H9 (cell line): ENCODE results near the gene ACYP1. TPM values are rescaled to one million over a fixed set of nuclear protein-coding genes. Genes with fewer than 3 reads are reported as not detected.

Experiments
- DNase-seq: peaks from one replicate; pipeline ENCODE4 v3.0.0-alpha.2; 2017
- H2AFZ ChIP-seq: one replicate; pipeline ENCODE4 v1.6.1; 2013; ENCODE audit warnings: mild to moderate bottlenecking, low read length, control low read depth, moderate library complexity
- H2AK5ac ChIP-seq: 2 replicates; pipeline ENCODE4 v1.6.1; 2013; ENCODE audit warnings: low read length, control low read depth, mixed read lengths; ENCODE audit not compliant: insufficient read length
- H2BK120ac ChIP-seq: one replicate; pipeline ENCODE4 v1.6.1; 2013; ENCODE audit warnings: low read depth, mild to moderate bottlenecking, low read length, control low read depth, inconsistent platforms; ENCODE audit not compliant: poor library complexity, severe bottlenecking
- H2BK12ac ChIP-seq: 2 replicates; pipeline ENCODE4 v1.6.1; 2013; ENCODE audit warnings: low read length, control low read depth, mixed read lengths, low read depth; ENCODE audit not compliant: insufficient read length
- H2BK15ac ChIP-seq: 2 replicates; pipeline ENCODE4 v1.6.1; 2013; ENCODE audit warnings: low read depth, low read length, control low read depth
- H2BK20ac ChIP-seq: one replicate; pipeline ENCODE4 v1.6.1; 2013; ENCODE audit warnings: low read depth, mild to moderate bottlenecking, low read length, control low read depth, inconsistent platforms; ENCODE audit not compliant: poor library complexity, severe bottlenecking
- H2BK5ac ChIP-seq: 2 replicates; pipeline ENCODE4 v1.6.1; 2013; ENCODE audit warnings: low read length, control low read depth, mixed read lengths; ENCODE audit not compliant: insufficient read length
- H3K14ac ChIP-seq: 2 replicates; pipeline ENCODE4 v1.6.1; 2013; ENCODE audit warnings: low read length, control low read depth; ENCODE audit not compliant: insufficient read depth
- H3K18ac ChIP-seq: 2 replicates; pipeline ENCODE4 v1.6.1; 2013; ENCODE audit warnings: low read depth, mild to moderate bottlenecking, mixed read lengths, low read length, control low read depth; ENCODE audit not compliant: insufficient read length
- H3K23ac ChIP-seq: 2 replicates; pipeline ENCODE4 v1.6.1; 2013; ENCODE audit warnings: low read length, control low read depth, mixed read lengths, low read depth; ENCODE audit not compliant: insufficient read length
- H3K23me2 ChIP-seq: 2 replicates; pipeline ENCODE4 v1.6.1; 2013; ENCODE audit warnings: low read depth, mild to moderate bottlenecking, mixed read lengths, low read length, control low read depth; ENCODE audit not compliant: insufficient read length, poor library complexity, severe bottlenecking
- H3K27ac ChIP-seq: 2 replicates; pipeline ENCODE4 v1.5.1; 2013; ENCODE audit warnings: low read length, control low read depth, mixed read lengths, low read depth; ENCODE audit not compliant: insufficient read length
- H3K27me3 ChIP-seq: 2 replicates; pipeline ENCODE4 v1.6.1; 2013; ENCODE audit warnings: low read length, control low read depth, inconsistent platforms; ENCODE audit not compliant: insufficient read depth
- H3K4ac ChIP-seq: 2 replicates; pipeline ENCODE4 v1.6.1; 2013; ENCODE audit warnings: low read depth, mild to moderate bottlenecking, control low read depth, inconsistent platforms, low read length, moderate library complexity
- H3K4me1 ChIP-seq: 2 replicates; pipeline ENCODE4 v1.6.1; 2013; ENCODE audit warnings: low read length, control low read depth, inconsistent platforms; ENCODE audit not compliant: insufficient read depth
- H3K4me2 ChIP-seq: 2 replicates; pipeline ENCODE4 v1.6.1; 2013; ENCODE audit warnings: low read length, control low read depth, mixed read lengths; ENCODE audit not compliant: insufficient read length, insufficient read depth
- H3K56ac ChIP-seq: 2 replicates; pipeline ENCODE4 v1.6.1; 2013; ENCODE audit warnings: low read depth, mild to moderate bottlenecking, mixed read lengths, low read length, control low read depth; ENCODE audit not compliant: insufficient read length
- H3K79me1 ChIP-seq: 2 replicates; pipeline ENCODE4 v1.6.1; 2013; ENCODE audit warnings: low read depth, mild to moderate bottlenecking, moderate library complexity, low read length, control low read depth, inconsistent platforms; ENCODE audit not compliant: insufficient read depth, poor library complexity, severe bottlenecking
- H3K79me2 ChIP-seq: 2 replicates; pipeline ENCODE4 v1.6.1; 2013; ENCODE audit warnings: low read length, control low read depth, inconsistent platforms; ENCODE audit not compliant: insufficient read depth
- H3K9ac ChIP-seq: 2 replicates; pipeline ENCODE4 v1.6.1; 2013; ENCODE audit warnings: low read length, control low read depth, mixed read lengths; ENCODE audit not compliant: insufficient read length; ENCODE audit errors: extremely low read depth
- H3K9me3 ChIP-seq: one replicate; pipeline ENCODE4 v1.6.1; 2013; ENCODE audit warnings: low read depth, low read length, inconsistent platforms; ENCODE audit not compliant: control insufficient read depth
- H3T11ph ChIP-seq: one replicate; pipeline ENCODE4 v1.6.1; 2013; ENCODE audit warnings: mild to moderate bottlenecking, low read length, control low read depth, inconsistent platforms
- H4K20me1 ChIP-seq: one replicate; pipeline ENCODE4 v1.6.1; 2013; ENCODE audit not compliant: control insufficient read depth, insufficient read length, insufficient read depth
- H4K5ac ChIP-seq: 2 replicates; pipeline ENCODE4 v1.6.1; 2013; ENCODE audit warnings: low read depth, mild to moderate bottlenecking, mixed read lengths, low read length, control low read depth; ENCODE audit not compliant: insufficient read length
- H4K8ac ChIP-seq: replicated peaks from 2 replicates; pipeline ENCODE4 v1.6.1; 2013; ENCODE audit warnings: low read length, control low read depth, mixed read lengths, low read depth; ENCODE audit not compliant: insufficient read length
- H4K91ac ChIP-seq: 2 replicates; pipeline ENCODE4 v1.6.1; 2013; ENCODE audit warnings: low read depth, mild to moderate bottlenecking, moderate library complexity, mixed read lengths, low read length, control low read depth; ENCODE audit not compliant: insufficient read length
- H3K27ac Mint-ChIP-seq, 3 experiments: 2 replicates in 2 of 3; 3 replicates in 1 of 3; pipeline ENCODE4 v1.8.0; 2020 to 2021; ENCODE audit warnings: mixed read lengths in 3 of 3, mild to moderate bottlenecking in 1 of 3, moderate library complexity in 1 of 3
- H3K27me3 Mint-ChIP-seq: 2 replicates; pipeline ENCODE4 v1.8.0; 2021; ENCODE audit warnings: low read depth, mild to moderate bottlenecking, moderate library complexity, mixed read lengths
- H3K36me3 Mint-ChIP-seq, 3 experiments: 2 replicates in 2 of 3; 3 replicates in 1 of 3; pipeline ENCODE4 v1.8.0; 2020 to 2021; ENCODE audit warnings: low read depth in 3 of 3, mixed read lengths in 3 of 3; ENCODE audit not compliant: insufficient read depth in 1 of 3
- H3K4me1 Mint-ChIP-seq, 2 experiments: 2 replicates each; pipeline ENCODE4 v1.8.0; 2020; ENCODE audit warnings: mixed read lengths in 2 of 2
- H3K4me3 Mint-ChIP-seq, 2 experiments: 2 replicates in 1 of 2; 3 replicates in 1 of 2; pipeline ENCODE4 v1.8.0; 2020 to 2021; ENCODE audit warnings: mild to moderate bottlenecking in 2 of 2, mixed read lengths in 2 of 2, moderate library complexity in 1 of 2
- H3K9me3 Mint-ChIP-seq, 2 experiments: 2 replicates in 1 of 2; 3 replicates in 1 of 2; pipeline ENCODE4 v1.8.0; 2020; ENCODE audit warnings: mild to moderate bottlenecking in 2 of 2, mixed read lengths in 2 of 2, moderate library complexity in 1 of 2
- WGBS: extraction: QIAGEN DNeasy Blood & Tissue Kit; methylation state at CpG from one replicate; pipeline ENCODE4 v1.1.7; 2013; ENCODE audit warnings: missing lambda C conversion rate, low lambda C conversion rate, mixed read lengths; ENCODE audit not compliant: insufficient read length; ENCODE audit errors: extremely low coverage; 5-methylcytosine and 5-hydroxymethylcytosine counted together
- total RNA-seq: library from RNA; stranded (reverse); gene quantifications from 2 replicates; pipeline ENCODE4 v1.2.1, GENCODE V29; 2021
- TF ChIP-seq, protein P1 (sequence below): fragments of 200-600 bp; sonication (generic); conservative IDR thresholded peaks from 3 replicates; pipeline ENCODE4 v1.8.0; 2021; ENCODE audit warnings: antibody characterized with exemption, mild to moderate bottlenecking

The ACYP1 gene
- total RNA-seq, 1 experiment from 2014 or later, result 18.9 TPM

DNA sequence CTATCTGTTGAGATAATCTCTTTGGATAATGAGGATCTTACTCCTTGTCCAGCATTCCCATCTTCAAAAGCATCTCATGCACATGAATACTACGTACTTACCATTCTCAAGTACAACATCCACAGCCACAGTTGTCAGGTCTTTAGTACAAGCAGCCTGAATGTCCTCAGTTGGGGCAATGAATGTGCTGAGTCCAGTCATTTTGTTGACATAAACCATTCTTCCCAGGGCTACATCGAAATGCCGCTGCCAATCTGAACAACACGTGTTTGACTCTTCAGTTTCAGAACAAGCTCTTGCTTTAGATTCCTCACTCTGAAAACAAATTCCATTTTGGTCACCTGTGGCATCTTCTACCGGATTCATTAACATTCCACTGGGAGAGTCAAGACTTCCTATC lies 17.5 kb downstream of the ACYP1 start:
- Histone ChIP-seq H2AK5ac (no peak overlapping the region), H3T11ph (no peak overlapping the region), H2BK120ac (no peak overlapping the region), H3K27me3 (no peaks in the 10 kb centered on the region), H3K4ac (no peak overlapping the region), H2BK5ac (no peak overlapping the region), H3K23me2 (peaks cover 3% of the 10 kb centered on the region), H4K5ac (no peak overlapping the region), H3K4me1 (0 out of 2 replicates have a peak, but pooled peaks cover 2% of the 10 kb centered on the region), H2AFZ (no peak overlapping the region), H3K9ac (no peak overlapping the region), H3K4me2 (no peak overlapping the region), H3K27ac (no peak overlapping the region), H3K18ac (no peak overlapping the region), H3K14ac (no peak overlapping the region), H2BK12ac (no peak overlapping the region), H3K9me3 (no peaks in the 10 kb centered on the region), H3K56ac (no peak overlapping the region), H3K79me1 (peaks cover 3% of the 10 kb centered on the region), H4K91ac (no peak overlapping the region), H3K79me2 (no peaks in the 10 kb centered on the region), H2BK15ac (no peak overlapping the region), H4K8ac (no peak overlapping the region), H2BK20ac (no peak overlapping the region), H4K20me1 (no peaks in the 10 kb centered on the region), H3K23ac (no peak overlapping the region)
- H3K27ac Mint-ChIP-seq, result no peak overlapping the region
- TF ChIP-seq, protein P1, sequence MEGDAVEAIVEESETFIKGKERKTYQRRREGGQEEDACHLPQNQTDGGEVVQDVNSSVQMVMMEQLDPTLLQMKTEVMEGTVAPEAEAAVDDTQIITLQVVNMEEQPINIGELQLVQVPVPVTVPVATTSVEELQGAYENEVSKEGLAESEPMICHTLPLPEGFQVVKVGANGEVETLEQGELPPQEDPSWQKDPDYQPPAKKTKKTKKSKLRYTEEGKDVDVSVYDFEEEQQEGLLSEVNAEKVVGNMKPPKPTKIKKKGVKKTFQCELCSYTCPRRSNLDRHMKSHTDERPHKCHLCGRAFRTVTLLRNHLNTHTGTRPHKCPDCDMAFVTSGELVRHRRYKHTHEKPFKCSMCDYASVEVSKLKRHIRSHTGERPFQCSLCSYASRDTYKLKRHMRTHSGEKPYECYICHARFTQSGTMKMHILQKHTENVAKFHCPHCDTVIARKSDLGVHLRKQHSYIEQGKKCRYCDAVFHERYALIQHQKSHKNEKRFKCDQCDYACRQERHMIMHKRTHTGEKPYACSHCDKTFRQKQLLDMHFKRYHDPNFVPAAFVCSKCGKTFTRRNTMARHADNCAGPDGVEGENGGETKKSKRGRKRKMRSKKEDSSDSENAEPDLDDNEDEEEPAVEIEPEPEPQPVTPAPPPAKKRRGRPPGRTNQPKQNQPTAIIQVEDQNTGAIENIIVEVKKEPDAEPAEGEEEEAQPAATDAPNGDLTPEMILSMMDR, result no peak
- no peaks in the 10 kb centered on the region; a peak in 1 of 5 replicates for H3K9me3 Mint-ChIP-seq
- H3K36me3 Mint-ChIP-seq, result peaks cover 0 to 16% (median 11%) of the 10 kb centered on the region in 3 experiments; a peak in 4 of 7 replicates
- no CpG with 5 or more reads among the region's 5 CpGs for WGBS
- H3K4me3 Mint-ChIP-seq, result no peak overlapping the region
- no peaks in the 10 kb centered on the region; a peak in 1 of 4 replicates for H3K4me1 Mint-ChIP-seq
- H3K27me3 Mint-ChIP-seq, result no peaks in the 10 kb centered on the region
- no peak for DNase-seq
